Fibroblast of lung (primary cell): ENCODE results near the gene AMN. TPM values are rescaled to one million over a fixed set of nuclear protein-coding genes. Genes with fewer than 3 reads are reported as not detected.

Experiments used
- DNase-seq, 2 donors: peaks; one replicate each; pipeline versions ENCODE4 v3.0.0 to v3.0.0-alpha.2; 2010; ENCODE audit warnings: low read depth in 2 of 2
- H2AFZ ChIP-seq: 2 replicates; pipeline ENCODE4 v1.5.1; 2012; ENCODE audit warnings: low read length, control low read depth, inconsistent platforms
- H3K27ac ChIP-seq: 2 replicates; pipeline ENCODE4 v1.5.1; 2011; ENCODE audit warnings: low read length, control low read depth; ENCODE audit not compliant: insufficient read depth
- H3K27me3 ChIP-seq: 2 replicates; pipeline ENCODE4 v1.5.1; 2011; ENCODE audit warnings: mild to moderate bottlenecking, low read length; ENCODE audit not compliant: control insufficient read depth, insufficient read depth
- H3K36me3 ChIP-seq: 2 replicates; pipeline ENCODE4 v1.5.1; 2011; ENCODE audit warnings: low read length; ENCODE audit not compliant: control insufficient read depth, insufficient read depth
- H3K4me1 ChIP-seq: 2 replicates; pipeline ENCODE4 v1.5.1; 2011; ENCODE audit warnings: low read length; ENCODE audit not compliant: control insufficient read depth, insufficient read depth; ENCODE audit errors: extremely low read depth
- H3K4me2 ChIP-seq: 2 replicates; pipeline ENCODE4 v1.5.1; 2011; ENCODE audit warnings: low read length, control low read depth; ENCODE audit not compliant: insufficient read depth; ENCODE audit errors: extremely low read depth
- H3K4me3 ChIP-seq, 4 experiments: fragments of 200-600 bp in 1 of 4; sonication (generic) in 1 of 4; replicated peaks in 1 of 4; 2 replicates each; pipeline ENCODE4 v1.5.1; 2011 to 2016; ENCODE audit warnings: low read length in 4 of 4, low read depth in 3 of 4, mild to moderate bottlenecking in 3 of 4, control low read depth in 2 of 4, inconsistent platforms in 1 of 4, mixed read lengths in 1 of 4; ENCODE audit not compliant: insufficient read depth in 1 of 4; ENCODE audit errors: control extremely low read depth in 1 of 4
- H3K79me2 ChIP-seq: 2 replicates; pipeline ENCODE4 v1.5.1; 2012; ENCODE audit warnings: mild to moderate bottlenecking, low read length, inconsistent platforms; ENCODE audit not compliant: control insufficient read depth, insufficient read depth
- H3K9ac ChIP-seq: 2 replicates; pipeline ENCODE4 v1.5.1; 2011; ENCODE audit warnings: mild to moderate bottlenecking, low read length, control low read depth; ENCODE audit not compliant: insufficient read depth
- H3K9me3 ChIP-seq: 2 replicates; pipeline ENCODE4 v1.5.1; 2012; ENCODE audit warnings: low read depth, low read length; ENCODE audit not compliant: control insufficient read depth, insufficient read depth
- H4K20me1 ChIP-seq: 2 replicates; pipeline ENCODE4 v1.5.1; 2011; ENCODE audit warnings: low read length; ENCODE audit not compliant: control insufficient read depth, insufficient read depth; ENCODE audit errors: extremely low read depth
- CTCF ChIP-seq, 2 donors: IDR thresholded peaks in 1 of 2; conservative IDR thresholded peaks in 1 of 2; 1 replicate in 1 of 2; 2 replicates in 1 of 2; pipeline ENCODE4 v1.5.1; 2011 to 2012; ENCODE audit warnings: low read length in 2 of 2, control low read depth in 1 of 2, inconsistent platforms in 1 of 2, low read depth in 1 of 2, mild to moderate bottlenecking in 1 of 2
- EZH2 ChIP-seq: IDR thresholded peaks from 2 replicates; pipeline ENCODE4 v1.5.1; 2012; ENCODE audit warnings: low read length, control low read depth, mild to moderate bottlenecking; ENCODE audit errors: missing control alignments
- polyA plus RNA-seq, 2 donors: library from polyadenylated mRNA; depleted of rRNA in 1 of 2; stranded (reverse) in 1 of 2; unstranded in 1 of 2; fragments of >200 nt; gene quantifications; 2 replicates each; pipeline ENCODE4 v1.2.1, GENCODE V29; 2011 to 2012; ENCODE audit warnings: missing spikeins in 1 of 2
- total RNA-seq: library from RNA; depleted of rRNA; stranded (reverse); fragments of >200 nt; gene quantifications from 2 replicates; pipeline ENCODE4 v1.2.1, GENCODE V29; 2014

AMN gene
- total and polyA plus RNA-seq, 2 donors (not counting 1 experiment from before 2014, with no cell fraction given) = under 0.01 TPM; not detected in 1

GRCh38 chr14:102937331-102938175, 15.1 kb downstream of the AMN start:
- DNase-seq = no peak
- H3K4me3 ChIP-seq = no peak overlapping the region
- no peak for TF ChIP-seq EZH2
- TF ChIP-seq CTCF (conservative IDR thresholded peaks at IDR 0.05 in 1 of 2, IDR thresholded peaks at IDR 0.05 in 1 of 2; ENCODE audit: low read depth in 1 of 2, low read length in 2 of 2) = no peak
- no peak overlapping the region for H2AFZ ChIP-seq
- H3K9me3 ChIP-seq = no peaks in the 10 kb centered on the region
- H3K79me2 ChIP-seq = no peaks in the 10 kb centered on the region
- H3K4me1 ChIP-seq = no peaks in the 10 kb centered on the region
- H3K27me3 ChIP-seq = no peaks in the 10 kb centered on the region
- H4K20me1 ChIP-seq = no peaks in the 10 kb centered on the region
- H3K4me2 ChIP-seq = no peak overlapping the region
- H3K27ac ChIP-seq = no peak overlapping the region
- peaks cover 29% of the 10 kb centered on the region for H3K36me3 ChIP-seq
- no peak overlapping the region for H3K9ac ChIP-seq

GRCh38 chr14:102938191-102938590, 15.7 kb downstream of the AMN start:
- Histone ChIP-seq H4K20me1 (no peaks in the 10 kb centered on the region), H3K4me3 (no peak overlapping the region), H3K4me2 (no peak overlapping the region), H3K9ac (no peak overlapping the region), H3K4me1 (no peaks in the 10 kb centered on the region), H3K79me2 (no peaks in the 10 kb centered on the region), H2AFZ (no peak overlapping the region), H3K27ac (no peak overlapping the region), H3K27me3 (no peaks in the 10 kb centered on the region), H3K36me3 (peaks cover 30% of the 10 kb centered on the region), H3K9me3 (no peaks in the 10 kb centered on the region)
- no peak for DNase-seq
- no peak for TF ChIP-seq EZH2
- no peak for TF ChIP-seq CTCF (conservative IDR thresholded peaks at IDR 0.05 in 1 of 2, IDR thresholded peaks at IDR 0.05 in 1 of 2; ENCODE audit: low read depth in 1 of 2, low read length in 2 of 2)

- DNase-seq = no peak
- H3K9ac ChIP-seq = no peak overlapping the region
- no peaks in the 10 kb centered on the region for H3K27me3 ChIP-seq
- no peak overlapping the region for H3K4me2 ChIP-seq
- no peaks in the 10 kb centered on the region for H3K79me2 ChIP-seq
- H3K27ac ChIP-seq = no peak overlapping the region
- no peaks in the 10 kb centered on the region for H3K9me3 ChIP-seq
- H3K4me1 ChIP-seq = no peaks in the 10 kb centered on the region
- H4K20me1 ChIP-seq = no peaks in the 10 kb centered on the region
- H3K36me3 ChIP-seq = peaks cover 39% of the 10 kb centered on the region
- no peak overlapping the region for H3K4me3 ChIP-seq
- TF ChIP-seq EZH2 (no peak), CTCF (conservative IDR thresholded peaks at IDR 0.05 in 1 of 2, IDR thresholded peaks at IDR 0.05 in 1 of 2; ENCODE audit: low read depth in 1 of 2, low read length in 2 of 2) (no peak)
- no peak overlapping the region for H2AFZ ChIP-seq
Measured at GRCh38 chr14:102939329-102939728, 16.9 kb downstream of the AMN start.
